CD4-positive, alpha-beta T cell treated with Interleukin-10 for 1 hour (primary cell): ENCODE measurements around the gene CD99L2.

Experiments
- DNase-seq: peaks from one replicate; pipeline ENCODE4 v3.0.0-alpha.2; 2020

The CD99L2 gene

GRCh38 chrX:150761819-150762216 is 136.7 kb downstream of the CD99L2 start:
- DNase-seq, result no peak

- DNase-seq, result no peak
These were observed 137.2 kb downstream of the CD99L2 start for GRCh38 chrX:150761176-150761818.

GRCh38 chrX:150759568-150760416 is 138.7 kb downstream of the CD99L2 start:
- no peak for DNase-seq

- DNase-seq, result no peak
These were observed 141.1 kb downstream of the CD99L2 start for GRCh38 chrX:150757371-150757770.

GRCh38 chrX:150753968-150754367 is 144.5 kb downstream of the CD99L2 start:
- DNase-seq, result no peak

- DNase-seq, result no peak
These were observed 145.1 kb downstream of the CD99L2 start for GRCh38 chrX:150753357-150753756.

GRCh38 chrX:150752124-150752523 is 146.3 kb downstream of the CD99L2 start:
- DNase-seq, result no peak

- DNase-seq, result no peak
These were observed 162.0 kb downstream of the CD99L2 start for GRCh38 chrX:150736475-150736874.

- DNase-seq, result no peak
These were observed 166.7 kb downstream of the CD99L2 start for GRCh38 chrX:150731795-150732194.

GRCh38 chrX:150730719-150731118 is 167.7 kb downstream of the CD99L2 start:
- DNase-seq, result no peak

GRCh38 chrX:150729956-150730355 is 168.5 kb downstream of the CD99L2 start:
- no peak for DNase-seq

GRCh38 chrX:150719621-150720020 is 178.8 kb downstream of the CD99L2 start:
- DNase-seq, result no peak
